GM08714 (cell line): ENCODE data around the gene MMP17.

Experiments used
- H3K4me3 ChIP-seq: fragments of 200-500 bp; sonication (Bioruptor generic); 2 replicates; pipeline ENCODE4 v1.5.1; 2014; ENCODE audit warnings: mild to moderate bottlenecking, low read length, inconsistent platforms
- ZNF274 ChIP-seq: IDR thresholded peaks from 2 replicates; pipeline ENCODE4 v1.6.1; 2012; ENCODE audit warnings: mild to moderate bottlenecking, low read depth, low read length

MMP17 gene

GRCh38 chr12:131893605-131894312 is 65.6 kb downstream of the MMP17 start:
- no peak for TF ChIP-seq ZNF274
- H3K4me3 ChIP-seq = no peak overlapping the region

DNA sequence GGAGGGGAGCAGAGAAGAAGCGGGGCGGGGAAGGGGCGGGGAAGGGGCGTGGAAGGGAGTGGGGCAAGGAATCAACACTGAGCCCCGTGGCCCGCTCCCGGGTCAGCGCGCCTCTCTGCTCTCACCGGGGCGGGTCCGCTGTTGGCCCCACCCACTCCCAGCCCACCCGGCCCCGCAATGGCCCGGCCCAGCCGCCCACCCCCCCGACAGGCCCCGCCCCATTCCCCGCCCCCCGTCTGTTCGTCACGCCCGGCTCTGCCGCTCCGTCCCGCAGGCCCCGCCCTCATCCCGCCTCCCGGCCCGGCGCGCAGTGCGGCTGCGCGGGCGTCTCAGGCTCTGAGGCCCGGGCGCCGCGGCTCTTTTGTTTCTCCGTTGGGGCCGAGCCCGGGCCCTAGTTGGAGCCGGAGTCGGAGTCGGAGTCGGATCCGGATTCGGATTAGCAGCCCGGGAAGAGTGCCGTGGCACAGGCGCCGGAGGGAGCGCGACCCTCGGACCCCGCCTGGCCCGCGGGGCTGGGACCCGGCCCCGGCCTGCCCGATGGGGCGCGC is 66.2 kb downstream of the MMP17 start, which contains the start of gene ULK1:
TSS of gene ULK1 (plus strand) at position 310 of the 548 bp plus-strand sequence. CDS start 380 bp downstream, outside the sequence.
- peak within 1 kb of the TSS; percentile 69 for H3K4me3 ChIP-seq
- TF ChIP-seq ZNF274 = no peak

DNA sequence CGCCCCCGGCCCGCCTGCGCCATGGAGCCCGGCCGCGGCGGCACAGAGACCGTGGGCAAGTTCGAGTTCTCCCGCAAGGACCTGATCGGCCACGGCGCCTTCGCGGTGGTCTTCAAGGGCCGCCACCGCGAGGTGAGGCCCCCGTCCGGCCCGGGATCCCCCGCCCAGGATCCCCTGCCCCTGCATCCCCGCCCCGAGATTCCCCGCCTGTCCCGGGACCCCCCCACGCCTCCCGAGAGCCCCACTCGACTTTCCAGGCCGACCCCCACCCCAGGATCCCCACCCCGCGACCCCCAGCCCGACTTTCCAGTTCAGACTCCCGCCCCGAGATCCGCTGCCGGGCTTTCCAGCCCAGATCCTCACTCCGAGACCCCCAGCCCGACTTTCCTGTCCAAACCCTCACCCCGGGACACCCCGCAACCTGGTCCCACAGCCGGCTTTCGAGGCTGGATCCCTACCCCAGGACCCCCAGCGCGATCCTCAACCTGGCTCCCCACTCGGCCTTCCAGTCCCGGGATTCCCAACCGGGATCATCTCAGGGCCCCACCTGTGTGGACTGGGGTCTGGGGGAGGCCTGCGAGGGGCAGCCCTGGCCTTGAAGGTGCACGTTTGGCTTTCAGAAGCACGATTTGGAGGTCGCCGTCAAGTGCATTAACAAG is 66.9 kb downstream of the MMP17 start:
- peak overlapping the region; percentile 62 for H3K4me3 ChIP-seq
- no peak for TF ChIP-seq ZNF274

- no peak for TF ChIP-seq ZNF274
- peak overlapping the region; percentile 62; the same call in 1 of the 2 replicates for H3K4me3 ChIP-seq
Measured at GRCh38 chr12:131895640-131896079, 67.5 kb downstream of the MMP17 start.

- no peak for TF ChIP-seq ZNF274
- peak overlapping the region; percentile 62; the same call in 1 of the 2 replicates for H3K4me3 ChIP-seq
Measured at GRCh38 chr12:131896080-131896810, 68.1 kb downstream of the MMP17 start.

DNA sequence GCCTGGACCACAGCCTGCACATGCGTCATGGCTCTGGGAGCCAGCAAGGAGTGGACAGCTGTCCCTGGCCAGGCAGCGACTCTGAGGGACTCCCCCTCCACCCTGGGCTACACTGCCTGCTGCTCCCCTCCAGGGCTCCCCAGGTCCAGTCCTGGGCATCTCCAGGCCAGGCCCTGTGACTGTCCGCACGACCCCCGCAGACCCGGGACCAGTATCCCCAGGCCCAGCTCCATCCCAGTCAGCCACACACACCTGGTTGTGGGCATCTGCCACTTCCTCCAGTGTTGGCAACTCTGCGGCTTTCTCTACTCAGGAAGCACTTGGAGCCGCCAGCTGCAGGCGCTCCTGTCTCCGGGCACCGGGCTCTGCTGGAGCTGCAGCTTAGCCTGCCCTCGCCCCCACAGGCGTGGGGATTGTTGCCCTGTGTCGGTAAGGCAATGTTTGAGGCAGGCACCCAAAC is 68.6 kb downstream of the MMP17 start:
- H3K4me3 ChIP-seq = no peak overlapping the region
- no peak for TF ChIP-seq ZNF274

DNA sequence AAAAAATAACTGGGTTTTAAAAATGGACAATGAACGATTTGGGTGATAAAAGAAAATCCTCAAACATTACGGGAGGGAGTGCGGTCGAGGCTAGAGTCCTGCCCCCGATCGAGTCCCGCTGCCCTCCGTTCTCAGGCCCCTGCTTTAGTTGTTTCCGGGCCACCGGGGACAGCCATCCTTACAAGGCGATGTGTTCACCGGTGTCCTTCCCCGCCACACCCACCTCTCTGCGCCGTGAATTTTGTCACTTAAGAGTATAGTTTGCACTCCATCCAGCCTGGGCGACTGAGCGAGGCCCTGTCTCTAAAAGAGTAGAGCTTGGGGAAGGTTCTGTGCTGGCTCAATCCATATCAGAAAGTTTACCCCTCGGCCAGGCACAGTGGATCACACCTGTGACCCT is 69.1 kb downstream of the MMP17 start:
- no peak overlapping the region for H3K4me3 ChIP-seq
- TF ChIP-seq ZNF274 = no peak

DNA sequence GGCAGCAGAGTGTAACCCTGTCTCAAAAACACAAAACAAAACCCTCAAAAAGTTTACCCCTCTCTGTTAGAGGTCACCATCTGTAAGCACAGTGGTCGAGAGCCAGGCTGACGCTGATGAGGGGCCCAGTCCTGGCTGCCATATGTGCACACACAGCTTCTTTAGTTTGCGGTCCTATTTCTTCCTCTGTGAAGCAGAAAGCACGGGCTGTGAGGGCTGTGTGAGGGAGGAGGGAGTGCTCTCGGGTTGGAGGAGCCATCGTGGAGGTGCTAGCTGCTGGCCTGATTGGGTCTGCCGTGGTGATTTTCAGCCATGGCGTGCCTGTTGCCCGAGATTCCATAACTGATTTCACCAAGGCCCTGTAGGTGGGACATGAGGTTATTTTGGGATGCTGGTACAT is 69.7 kb downstream of the MMP17 start:
- no peak for TF ChIP-seq ZNF274
- no peak overlapping the region for H3K4me3 ChIP-seq

GRCh38 chr12:131900397-131900796 is 72.2 kb downstream of the MMP17 start:
- TF ChIP-seq ZNF274 = no peak
- no peak overlapping the region for H3K4me3 ChIP-seq
